ENCODE results near the gene SCN2A.

DNA sequence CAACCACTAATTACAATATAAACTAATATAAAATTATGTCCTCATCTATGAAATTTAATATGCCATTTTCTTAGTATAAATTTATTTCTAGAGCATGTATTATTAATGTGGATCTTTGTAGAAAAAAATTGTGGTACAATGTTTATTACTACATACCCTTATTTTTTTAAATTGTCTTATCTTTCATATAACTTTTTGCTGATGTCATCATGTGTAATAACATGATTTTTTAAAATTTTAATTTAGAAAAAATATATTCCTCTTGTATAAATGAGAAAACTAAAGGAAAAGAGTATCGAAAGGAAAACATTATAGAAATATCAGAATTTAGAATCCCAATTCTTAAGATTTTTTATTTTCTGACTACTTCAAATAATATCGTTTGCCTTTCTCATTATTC is 49.9 kb downstream of the SCN2A start:
- TF ChIP-seq CTCF (IDR thresholded peaks at IDR 0.05): no peak
- TF ChIP-seq POLR2A (IDR thresholded peaks at IDR 0.05): no peak

All from testis (tissue), 2 donors.